ENCODE measurements around the gene GLDN. TPM values are rescaled to one million over a fixed set of nuclear protein-coding genes. Genes with fewer than 3 reads are reported as not detected.

Gene GLDN
- total RNA-seq (2014; rRNA removed; shearing (Covaris generic)): 0.32 TPM in 1 of 2 replicates, not detected in the other

GRCh38 chr15:51341366-51342226 is at the start of gene GLDN:
GLDN (plus strand) TSS chr15:51341655; CDS start chr15:51341685, 30 bp downstream.
- Histone ChIP-seq H3K9me3 (replicated peaks) (no peaks in the 10 kb centered on the region; the same call in 1 of the 2 replicates), H3K27me3 (replicated peaks) (peaks cover 6% of the 10 kb centered on the region), H3K27ac (no peak within 1 kb of the TSS), H3K4me1 (replicated peaks) (peaks cover 4% of the 10 kb centered on the region; the same call in 1 of the 2 replicates), H3K36me3 (no peaks in the 10 kb centered on the region), H3K4me3 (peak within 1 kb of the TSS; percentile 2; the same call in 1 of the 2 replicates)
- DNase-seq (ENCODE audit: low read depth in 1 of 2, low spot score in 2 of 2): no peak

- Histone ChIP-seq H3K27me3 (replicated peaks) (no peaks in the 10 kb centered on the region), H3K36me3 (no peaks in the 10 kb centered on the region), H3K4me3 (no peak overlapping the region), H3K9me3 (replicated peaks) (no peaks in the 10 kb centered on the region), H3K27ac (no peak overlapping the region), H3K4me1 (replicated peaks) (no peaks in the 10 kb centered on the region)
- no peak for DNase-seq (ENCODE audit: low read depth in 1 of 2, low spot score in 2 of 2)
Observed at GRCh38 chr15:51298620-51299019, 42.8 kb upstream of the GLDN start.

GRCh38 chr15:51299187-51300015 is 42.1 kb upstream of the GLDN start:
- no peaks in the 10 kb centered on the region for H3K9me3 ChIP-seq (replicated peaks)
- H3K4me3 ChIP-seq: no peak overlapping the region
- H3K27ac ChIP-seq: no peak overlapping the region
- no peaks in the 10 kb centered on the region for H3K36me3 ChIP-seq
- DNase-seq (ENCODE audit: low read depth in 1 of 2, low spot score in 2 of 2): no peak
- H3K4me1 ChIP-seq (replicated peaks): no peaks in the 10 kb centered on the region
- H3K27me3 ChIP-seq (replicated peaks): no peaks in the 10 kb centered on the region

GRCh38 chr15:51302480-51302879 is 39.0 kb upstream of the GLDN start:
- H3K27me3 ChIP-seq (replicated peaks): no peaks in the 10 kb centered on the region
- H3K4me3 ChIP-seq: no peak overlapping the region
- H3K27ac ChIP-seq: no peak overlapping the region
- H3K9me3 ChIP-seq (replicated peaks): no peaks in the 10 kb centered on the region
- H3K4me1 ChIP-seq (replicated peaks): no peaks in the 10 kb centered on the region
- no peaks in the 10 kb centered on the region for H3K36me3 ChIP-seq
- no peak for DNase-seq (ENCODE audit: low read depth in 1 of 2, low spot score in 2 of 2)

GRCh38 chr15:51303462-51303980 is 37.9 kb upstream of the GLDN start:
- H3K27me3 ChIP-seq (replicated peaks): no peaks in the 10 kb centered on the region
- H3K4me1 ChIP-seq (replicated peaks): no peaks in the 10 kb centered on the region
- no peak overlapping the region for H3K4me3 ChIP-seq
- no peak for DNase-seq (ENCODE audit: low read depth in 1 of 2, low spot score in 2 of 2)
- no peaks in the 10 kb centered on the region for H3K36me3 ChIP-seq
- H3K27ac ChIP-seq: no peak overlapping the region
- H3K9me3 ChIP-seq (replicated peaks): no peaks in the 10 kb centered on the region

- no peak for DNase-seq (ENCODE audit: low read depth in 1 of 2, low spot score in 2 of 2)
Observed at GRCh38 chr15:51307325-51307724, 34.1 kb upstream of the GLDN start.

GRCh38 chr15:51307811-51308210 is 33.6 kb upstream of the GLDN start:
- no peaks in the 10 kb centered on the region for H3K9me3 ChIP-seq (replicated peaks)
- no peaks in the 10 kb centered on the region for H3K27me3 ChIP-seq (replicated peaks)
- DNase-seq (ENCODE audit: low read depth in 1 of 2, low spot score in 2 of 2): no peak
- H3K27ac ChIP-seq: no peak overlapping the region
- no peak overlapping the region for H3K4me3 ChIP-seq
- H3K4me1 ChIP-seq (replicated peaks): peaks cover 29% of the 10 kb centered on the region
- H3K36me3 ChIP-seq: no peaks in the 10 kb centered on the region

More at GRCh38 chr15:51307325-51307724, 34.1 kb upstream of the GLDN start:
- Histone ChIP-seq H3K27ac (no peak overlapping the region), H3K4me3 (no peak overlapping the region), H3K4me1 (replicated peaks) (peaks cover 24% of the 10 kb centered on the region), H3K36me3 (no peaks in the 10 kb centered on the region), H3K9me3 (replicated peaks) (no peaks in the 10 kb centered on the region), H3K27me3 (replicated peaks) (no peaks in the 10 kb centered on the region)

GRCh38 chr15:51310064-51310463 is 31.4 kb upstream of the GLDN start:
- Histone ChIP-seq H3K4me1 (replicated peaks) (peaks cover 37% of the 10 kb centered on the region), H3K9me3 (replicated peaks) (no peaks in the 10 kb centered on the region), H3K4me3 (no peak overlapping the region), H3K27me3 (replicated peaks) (no peaks in the 10 kb centered on the region), H3K27ac (no peak overlapping the region), H3K36me3 (no peaks in the 10 kb centered on the region)
- DNase-seq (ENCODE audit: low read depth in 1 of 2, low spot score in 2 of 2): peak in 1 of 2 experiments; percentile 18

- Histone ChIP-seq H3K4me1 (replicated peaks) (peaks cover 37% of the 10 kb centered on the region), H3K27ac (no peak overlapping the region), H3K36me3 (no peaks in the 10 kb centered on the region), H3K4me3 (no peak overlapping the region), H3K9me3 (replicated peaks) (no peaks in the 10 kb centered on the region), H3K27me3 (replicated peaks) (no peaks in the 10 kb centered on the region)
- no peak for DNase-seq (ENCODE audit: low read depth in 1 of 2, low spot score in 2 of 2)
Observed at GRCh38 chr15:51311510-51311909, 29.9 kb upstream of the GLDN start.

- no peak overlapping the region for H3K4me3 ChIP-seq
- no peaks in the 10 kb centered on the region for H3K27me3 ChIP-seq (replicated peaks)
- no peaks in the 10 kb centered on the region for H3K9me3 ChIP-seq (replicated peaks)
- DNase-seq (ENCODE audit: low read depth in 1 of 2, low spot score in 2 of 2): peak in 1 of 2 experiments; percentile 18
- H3K27ac ChIP-seq: peak overlapping the region; percentile 29
- H3K4me1 ChIP-seq (replicated peaks): peaks cover 37% of the 10 kb centered on the region
- H3K36me3 ChIP-seq: no peaks in the 10 kb centered on the region
Observed at GRCh38 chr15:51312166-51313073, 29.0 kb upstream of the GLDN start.

- peak overlapping the region; percentile 29 for H3K27ac ChIP-seq
Observed at GRCh38 chr15:51313074-51313393, 28.4 kb upstream of the GLDN start.

GRCh38 chr15:51313644-51314280 is 27.7 kb upstream of the GLDN start:
- H3K36me3 ChIP-seq: no peaks in the 10 kb centered on the region
- no peak for DNase-seq (ENCODE audit: low read depth in 1 of 2, low spot score in 2 of 2)
- no peak overlapping the region for H3K27ac ChIP-seq

More at GRCh38 chr15:51313074-51313393, 28.4 kb upstream of the GLDN start:
- H3K4me1 ChIP-seq (replicated peaks): peaks cover 37% of the 10 kb centered on the region
- no peaks in the 10 kb centered on the region for H3K36me3 ChIP-seq
- H3K9me3 ChIP-seq (replicated peaks): no peaks in the 10 kb centered on the region
- H3K27me3 ChIP-seq (replicated peaks): no peaks in the 10 kb centered on the region
- peak in 1 of 2 experiments; percentile 27 for DNase-seq (ENCODE audit: low read depth in 1 of 2, low spot score in 2 of 2)
- H3K4me3 ChIP-seq: no peak overlapping the region

More at GRCh38 chr15:51313644-51314280, 27.7 kb upstream of the GLDN start:
- peaks cover 37% of the 10 kb centered on the region for H3K4me1 ChIP-seq (replicated peaks)
- H3K4me3 ChIP-seq: no peak overlapping the region
- H3K27me3 ChIP-seq (replicated peaks): no peaks in the 10 kb centered on the region
- no peaks in the 10 kb centered on the region for H3K9me3 ChIP-seq (replicated peaks)

Data from SJSA1 (cell line).